Endothelial cell of coronary artery (primary cell): Measurements from ENCODE around the gene DYNLT5. TPM values are rescaled to one million over a fixed set of nuclear protein-coding genes. Genes with fewer than 3 reads are reported as not detected.

Source experiments
- total RNA-seq: library from RNA; depleted of rRNA; stranded (reverse); fragments of >200 nt; gene quantifications from 2 replicates; pipeline ENCODE4 v1.2.3, GENCODE V29; 2014

Gene DYNLT5, protein sequence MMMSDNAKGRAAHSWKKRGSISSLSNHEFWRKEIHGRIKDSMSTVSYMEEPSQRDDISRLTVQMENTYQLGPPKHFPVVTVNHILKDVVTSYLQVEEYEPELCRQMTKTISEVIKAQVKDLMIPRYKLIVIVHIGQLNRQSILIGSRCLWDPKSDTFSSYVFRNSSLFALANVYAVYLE
- 0.94 and 1.1 TPM in 2 replicates for total RNA-seq

DNA sequence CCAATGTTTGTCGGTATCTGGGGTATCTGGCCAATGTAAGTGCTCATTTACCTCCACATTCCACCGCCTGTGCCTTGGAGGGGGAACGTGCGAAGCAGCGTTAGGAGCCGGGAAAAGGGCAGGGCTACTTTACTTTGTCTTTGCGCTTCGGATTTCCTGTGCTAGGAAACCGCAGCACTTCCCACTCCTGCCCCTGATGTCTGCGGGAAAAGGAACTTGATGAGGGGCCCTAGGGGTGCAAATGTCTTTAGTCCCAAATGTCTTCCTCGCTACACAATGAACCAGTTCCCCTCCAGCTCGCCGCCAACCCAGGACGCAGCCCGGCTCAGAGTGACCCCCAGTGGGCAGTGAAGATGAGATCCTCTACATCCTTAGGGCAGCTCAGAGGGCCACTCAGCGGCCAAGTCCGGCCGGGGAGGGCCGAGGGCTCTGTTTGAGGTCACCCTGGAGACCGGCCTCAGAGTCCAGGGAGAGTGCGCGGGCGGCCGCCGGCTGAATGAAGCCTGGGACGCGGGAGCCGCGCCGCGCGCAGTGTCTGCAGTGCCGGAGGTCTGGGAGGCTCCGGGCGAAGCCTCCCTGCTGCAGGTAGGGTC lies at the start of gene DYNLT5:
Gene DYNLT5 (plus strand): TSS at position 460 of the 593 bp plus-strand sequence. CDS start 2,200 bp downstream, outside the sequence.

Other genes with a start within 250 kb of the DYNLT5 start
- gene SGIP1, start 218.3 kb upstream of the DYNLT5 start, total RNA-seq: 4.8 and 19.7 TPM in 2 replicates
- gene INSL5, start 48.8 kb downstream of the DYNLT5 start, total RNA-seq: not detected in 2 replicates
- 2.9 TPM in 2 replicates for gene DNAI4, start 172.4 kb downstream of the DYNLT5 start, total RNA-seq
- gene MIER1, start 172.5 kb downstream of the DYNLT5 start, total RNA-seq: 22.8 and 28.4 TPM in 2 replicates